DND-41 (cell line): ENCODE results near the gene PPP1R13B.

ENCODE experiments used
- ATAC-seq: fragments of 200-7000 bp; cut with Tn5 transposase; 3 replicates; pipeline ENCODE4 v1.9.1; 2021; ENCODE audit warnings: low read depth; ENCODE audit not compliant: insufficient read depth
- DNase-seq: peaks from one replicate; pipeline ENCODE4 v3.0.0-alpha.2; 2020
- H2AFZ ChIP-seq: 2 replicates; pipeline ENCODE4 v1.6.0; 2012; ENCODE audit warnings: low read depth, low read length
- H3K27ac ChIP-seq: 2 replicates; pipeline ENCODE4 v1.5.1; 2012; ENCODE audit warnings: low read length, inconsistent platforms
- H3K27me3 ChIP-seq: fragments of 200-600 bp; sonication (generic); 2 replicates; pipeline ENCODE4 v1.6.0; 2012; ENCODE audit warnings: low read length, mild to moderate bottlenecking, inconsistent platforms; ENCODE audit not compliant: insufficient read depth, poor library complexity
- H3K36me3 ChIP-seq: 2 replicates; pipeline ENCODE4 v1.5.1; 2012; ENCODE audit warnings: low read length, inconsistent platforms; ENCODE audit not compliant: insufficient read depth
- H3K4me1 ChIP-seq: 2 replicates; pipeline ENCODE4 v1.5.1; 2012; ENCODE audit warnings: mild to moderate bottlenecking, low read length; ENCODE audit not compliant: insufficient read depth
- H3K4me2 ChIP-seq: 2 replicates; pipeline ENCODE4 v1.6.0; 2012; ENCODE audit warnings: mild to moderate bottlenecking, moderate library complexity, low read length, inconsistent platforms; ENCODE audit not compliant: insufficient read depth
- H3K4me3 ChIP-seq, 2 experiments: fragments of 200-600 bp in 1 of 2; shearing (Covaris generic) in 1 of 2; 2 replicates each; pipeline ENCODE4 v1.5.1; 2012 to 2016; ENCODE audit warnings: inconsistent platforms in 2 of 2, low read length in 2 of 2, mild to moderate bottlenecking in 2 of 2, low read depth in 1 of 2, moderate library complexity in 1 of 2
- H3K79me2 ChIP-seq: 2 replicates; pipeline ENCODE4 v1.6.0; 2012; ENCODE audit warnings: low read length, inconsistent platforms; ENCODE audit not compliant: insufficient read depth
- H3K9ac ChIP-seq: 2 replicates; pipeline ENCODE4 v1.6.0; 2012; ENCODE audit warnings: low read depth, mild to moderate bottlenecking, inconsistent platforms, low read length, moderate library complexity
- H3K9me3 ChIP-seq: 2 replicates; pipeline ENCODE4 v1.5.1; 2012; ENCODE audit warnings: low read length, moderate library complexity, mild to moderate bottlenecking, inconsistent platforms; ENCODE audit not compliant: insufficient read depth, severe bottlenecking
- H4K20me1 ChIP-seq: 2 replicates; pipeline ENCODE4 v1.6.0; 2012; ENCODE audit warnings: low read length; ENCODE audit not compliant: insufficient read depth
- CTCF ChIP-seq: IDR thresholded peaks from 2 replicates; pipeline ENCODE4 v1.5.1; 2012; ENCODE audit warnings: borderline replicate concordance, low read length, moderate library complexity, mild to moderate bottlenecking; ENCODE audit not compliant: poor library complexity, severe bottlenecking; ENCODE audit errors: extremely low read depth
- EZH2 ChIP-seq: IDR thresholded peaks from 3 replicates; pipeline ENCODE4 v1.6.1; 2012; ENCODE audit warnings: borderline replicate concordance, low read depth, mild to moderate bottlenecking, moderate library complexity, low read length, inconsistent platforms; ENCODE audit not compliant: severe bottlenecking

Gene PPP1R13B

GRCh38 chr14:103714063-103714724 is 133.2 kb downstream of the PPP1R13B start:
- no peak for ATAC-seq
- Histone ChIP-seq H3K79me2 (peaks cover 80% of the 10 kb centered on the region), H3K4me2 (peak overlapping the region; percentile 75), H3K36me3 (peaks cover 51% of the 10 kb centered on the region), H3K4me3 (peak overlapping the region; percentile 70 to 81; a peak in 3 of 4 replicates), H4K20me1 (peaks cover 65% of the 10 kb centered on the region), H3K27ac (peak overlapping the region; percentile 80), H2AFZ (no peak overlapping the region), H3K27me3 (no peaks in the 10 kb centered on the region), H3K9ac (peak overlapping the region; percentile 95), H3K9me3 (no peaks in the 10 kb centered on the region), H3K4me1 (peaks cover 57% of the 10 kb centered on the region)
- no peak for DNase-seq
- TF ChIP-seq CTCF (peak; percentile 27), EZH2 (no peak)

- Histone ChIP-seq H3K79me2 (peaks cover 82% of the 10 kb centered on the region), H4K20me1 (peaks cover 64% of the 10 kb centered on the region), H3K4me1 (peaks cover 54% of the 10 kb centered on the region), H3K9me3 (no peaks in the 10 kb centered on the region), H2AFZ (no peak overlapping the region), H3K36me3 (peaks cover 58% of the 10 kb centered on the region), H3K4me2 (peak overlapping the region; percentile 75), H3K4me3 (peak overlapping the region in 1 of 2 experiments; percentile 81; a peak in 3 of 4 replicates), H3K9ac (peak overlapping the region; percentile 95), H3K27me3 (no peaks in the 10 kb centered on the region), H3K27ac (peak overlapping the region; percentile 80)
- DNase-seq (no peak), ATAC-seq (no peak)
- TF ChIP-seq EZH2 (no peak), CTCF (no peak)
Measured at GRCh38 chr14:103713304-103714062, 133.9 kb downstream of the PPP1R13B start.

GRCh38 chr14:103712633-103713247 is 134.6 kb downstream of the PPP1R13B start:
- TF ChIP-seq EZH2 (no peak), CTCF (no peak)
- Histone ChIP-seq H3K36me3 (peaks cover 64% of the 10 kb centered on the region), H3K4me1 (peaks cover 52% of the 10 kb centered on the region), H3K9me3 (no peaks in the 10 kb centered on the region), H3K4me3 (0 out of 4 replicates have a peak overlapping the region, but pooled peaks of 1 of the 2 experiments have one; percentile 2), H3K4me2 (peak overlapping the region; percentile 75; the same call in 1 of the 2 replicates), H3K27me3 (no peaks in the 10 kb centered on the region), H2AFZ (no peak overlapping the region), H3K9ac (0 out of 2 replicates have a peak overlapping the region, but pooled peaks have one; percentile 95), H4K20me1 (peaks cover 66% of the 10 kb centered on the region), H3K79me2 (peaks cover 75% of the 10 kb centered on the region), H3K27ac (peak overlapping the region; percentile 80; the same call in 1 of the 2 replicates)
- ATAC-seq (no peak), DNase-seq (no peak)
